Neuronal stem cell (in vitro differentiated cells): ENCODE data around the gene UCHL1. TPM values are rescaled to one million over a fixed set of nuclear protein-coding genes. Genes with fewer than 3 reads are reported as not detected.

Experiments used
- small RNA-seq: library from polyadenylated mRNA; stranded (forward); fragments of <200 nt; extraction: miRNeasy Mini kit (QIAGEN cat#:217004); gene quantifications from one replicate; pipeline ENCODE3, GENCODE V24; 2013; ENCODE audit not compliant: insufficient read depth

UCHL1 gene

Small RNA genes lying within 50 kb of the gene (small RNA-seq; reads per million reads assigned to genes)
- not detected for gene RF00019
